GM12891 (cell line): ENCODE data around the gene BBS2.

Source experiments
- POLR2A ChIP-seq: IDR thresholded peaks from 2 replicates; pipeline ENCODE4 v1.6.1; 2011; ENCODE audit warnings: low read depth, low read length, control low read depth
- POLR2AphosphoS5 ChIP-seq: IDR thresholded peaks from 2 replicates; pipeline ENCODE4 v1.6.1; 2011; ENCODE audit warnings: low read depth, low read length, control low read depth
- TAF1 ChIP-seq: IDR thresholded peaks from 2 replicates; pipeline ENCODE4 v1.6.1; 2011; ENCODE audit warnings: low read depth, low read length, control low read depth

DNA sequence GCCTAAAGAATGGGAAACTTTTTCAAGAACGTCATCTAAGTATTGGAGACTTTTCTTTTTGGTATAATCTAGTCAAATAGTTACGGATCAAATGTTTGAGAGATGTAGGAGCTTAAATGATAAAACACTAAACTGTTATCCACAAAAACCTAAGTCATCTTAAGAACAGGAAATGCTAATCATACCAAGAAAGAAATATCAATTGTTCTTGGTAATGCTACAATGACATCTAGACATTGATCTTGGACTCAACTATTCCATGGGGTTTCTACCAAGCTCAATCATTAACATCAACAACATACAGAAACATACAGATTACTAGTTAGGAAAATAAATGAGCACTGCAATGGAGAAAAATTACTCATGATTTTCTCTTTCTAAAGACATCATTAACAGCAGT lies 72.5 kb downstream of the BBS2 start:
- TF ChIP-seq POLR2A (no peak), POLR2AphosphoS5 (no peak), TAF1 (no peak)
